T-helper 1 cell treated with Interleukin-12 subunit alpha and Interleukin-12 subunit beta and Interleukin-4 antibody, amounts not matched to agents 30 μg/mL and 1 μg/mL, for 36 hours (primary cell): ENCODE data around the gene RNFT1.
"Not testable (repeated sequence)": the region's sequence is repeated elsewhere in the genome, so short reads cannot be mapped to it uniquely, and the experiment has no call there.

ENCODE experiments used
- H3K27ac Mint-ChIP-seq: one replicate; pipeline ENCODE4 v1.8.0; 2021; ENCODE audit warnings: mild to moderate bottlenecking, mixed read lengths
- H3K27me3 Mint-ChIP-seq: one replicate; pipeline ENCODE4 v1.8.0; 2021; ENCODE audit warnings: low read depth, mixed read lengths
- H3K36me3 Mint-ChIP-seq: one replicate; pipeline ENCODE4 v1.8.0; 2021; ENCODE audit warnings: low read depth, mixed read lengths
- H3K4me1 Mint-ChIP-seq: one replicate; pipeline ENCODE4 v1.8.0; 2021; ENCODE audit warnings: low read depth, mixed read lengths
- H3K4me3 Mint-ChIP-seq: one replicate; pipeline ENCODE4 v1.8.0; 2021; ENCODE audit warnings: mild to moderate bottlenecking, moderate library complexity, mixed read lengths
- H3K9me3 Mint-ChIP-seq: one replicate; pipeline ENCODE4 v1.8.0; 2021; ENCODE audit warnings: mixed read lengths

The RNFT1 gene

DNA sequence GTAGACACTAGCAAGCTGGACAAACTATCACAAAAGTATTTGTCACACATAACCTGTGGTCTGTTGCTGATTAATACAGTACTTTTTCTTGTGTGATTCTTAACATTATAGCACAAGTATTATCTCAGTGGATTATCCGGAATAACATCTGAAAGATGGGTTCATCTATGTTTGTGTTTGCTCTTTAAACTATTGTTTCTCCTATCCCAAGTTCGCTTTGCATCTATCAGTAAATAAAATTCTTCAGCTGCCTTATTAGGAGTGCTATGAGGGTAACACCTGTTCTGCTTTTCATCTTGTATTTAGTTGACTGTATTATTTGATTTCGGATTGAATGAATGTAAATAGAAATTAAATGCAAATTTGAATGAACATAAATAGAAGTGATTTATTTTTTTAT lies 14.5 kb downstream of the RNFT1 start:
- no peaks in the 10 kb centered on the region for H3K9me3 Mint-ChIP-seq
- peaks cover 24% of the 10 kb centered on the region for H3K36me3 Mint-ChIP-seq
- H3K4me3 Mint-ChIP-seq, result no peak overlapping the region
- peaks cover 10% of the 10 kb centered on the region for H3K4me1 Mint-ChIP-seq
- H3K27ac Mint-ChIP-seq, result no peak overlapping the region
- H3K27me3 Mint-ChIP-seq, result no peaks in the 10 kb centered on the region

DNA sequence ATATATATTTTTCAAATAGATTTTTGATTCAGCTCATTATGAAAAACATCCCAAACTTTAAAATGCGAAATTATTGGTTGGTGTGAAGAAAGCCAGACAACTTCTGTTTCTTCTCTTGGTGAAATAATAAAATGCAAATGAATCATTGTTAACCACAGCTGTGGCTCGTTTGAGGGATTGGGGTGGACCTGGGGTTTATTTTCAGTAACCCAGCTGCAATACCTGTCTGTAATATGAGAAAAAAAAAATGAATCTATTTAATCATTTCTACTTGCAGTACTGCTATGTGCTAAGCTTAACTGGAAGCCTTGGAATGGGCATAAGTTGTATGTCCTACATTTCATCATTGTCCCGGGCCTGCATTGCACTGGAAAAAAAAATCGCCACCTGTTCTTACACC lies 17.2 kb downstream of the RNFT1 start:
- peaks cover 27% of the 10 kb centered on the region for H3K36me3 Mint-ChIP-seq
- H3K9me3 Mint-ChIP-seq, H3K4me3 Mint-ChIP-seq, H3K27me3 Mint-ChIP-seq, H3K27ac Mint-ChIP-seq, H3K4me1 Mint-ChIP-seq: not testable (repeated sequence)

DNA sequence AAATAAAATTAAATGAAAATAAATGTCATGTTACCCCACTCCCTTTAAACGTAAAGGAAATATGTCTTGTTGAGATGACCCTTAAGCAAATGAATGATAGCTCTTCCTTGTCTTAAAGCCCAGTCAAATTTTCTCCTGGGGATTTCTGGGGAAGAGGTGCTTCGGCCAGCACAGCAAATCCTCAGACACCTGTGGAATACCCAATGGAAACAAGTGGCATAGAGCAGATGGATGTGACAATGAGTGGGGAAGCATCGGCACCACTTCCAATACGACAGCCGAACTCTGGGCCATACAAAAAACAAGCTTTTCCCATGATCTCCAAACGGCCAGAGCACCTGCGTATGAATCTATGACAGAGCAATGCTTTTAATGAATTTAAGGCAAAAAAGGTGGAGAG lies 18.1 kb downstream of the RNFT1 start:
- H3K27me3 Mint-ChIP-seq, H3K9me3 Mint-ChIP-seq, H3K4me3 Mint-ChIP-seq, H3K27ac Mint-ChIP-seq, H3K4me1 Mint-ChIP-seq: not testable (repeated sequence)
- H3K36me3 Mint-ChIP-seq, result peaks cover 26% of the 10 kb centered on the region

DNA sequence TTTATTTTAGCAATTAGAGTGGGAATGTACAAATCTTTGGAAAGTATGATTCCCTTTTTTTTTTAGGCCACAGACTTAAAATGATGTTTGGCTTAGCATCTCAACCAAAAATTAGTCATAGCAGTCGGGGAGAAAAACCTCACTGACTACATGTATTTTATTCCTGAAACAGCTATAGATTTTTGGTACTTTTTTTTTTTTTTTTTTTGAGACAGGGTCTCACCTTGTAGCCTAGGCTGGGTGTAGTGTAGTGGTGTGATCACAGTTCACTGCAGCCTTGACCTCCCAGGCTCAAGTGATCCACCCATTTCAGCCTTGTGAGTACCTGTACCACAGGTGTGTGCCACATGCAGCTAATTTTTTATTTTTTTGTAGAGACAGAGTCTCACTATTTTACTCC lies 23.4 kb downstream of the RNFT1 start:
- no peaks in the 10 kb centered on the region for H3K27me3 Mint-ChIP-seq
- H3K4me1 Mint-ChIP-seq, result peaks cover 8% of the 10 kb centered on the region
- no peaks in the 10 kb centered on the region for H3K9me3 Mint-ChIP-seq
- H3K36me3 Mint-ChIP-seq, result peaks cover 50% of the 10 kb centered on the region
- no peak overlapping the region for H3K4me3 Mint-ChIP-seq
- H3K27ac Mint-ChIP-seq, result peak overlapping the region; percentile 45

DNA sequence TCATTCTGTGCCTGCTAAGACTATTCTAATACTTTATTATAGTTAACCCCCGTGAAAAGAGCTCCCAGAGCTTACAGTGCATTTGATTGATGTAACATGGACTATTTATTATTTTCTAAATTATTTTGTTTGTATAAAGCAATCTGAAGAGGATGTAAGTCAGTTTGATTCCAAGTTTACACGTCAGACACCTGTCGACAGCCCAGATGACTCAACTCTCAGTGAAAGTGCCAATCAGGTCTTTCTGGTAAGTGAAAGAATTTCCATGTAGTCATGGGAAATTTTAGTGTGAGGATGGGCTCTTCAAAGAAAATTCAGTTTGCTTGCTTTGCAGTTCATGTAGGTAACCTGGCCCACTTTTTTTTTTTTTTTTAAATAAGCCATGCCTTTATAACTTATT lies 23.8 kb downstream of the RNFT1 start:
- not testable (repeated sequence) for H3K27me3 Mint-ChIP-seq, H3K4me3 Mint-ChIP-seq, H3K9me3 Mint-ChIP-seq, H3K4me1 Mint-ChIP-seq
- Mint-ChIP-seq H3K36me3 (peaks cover 48% of the 10 kb centered on the region), H3K27ac (peak overlapping the region; percentile 45)

DNA sequence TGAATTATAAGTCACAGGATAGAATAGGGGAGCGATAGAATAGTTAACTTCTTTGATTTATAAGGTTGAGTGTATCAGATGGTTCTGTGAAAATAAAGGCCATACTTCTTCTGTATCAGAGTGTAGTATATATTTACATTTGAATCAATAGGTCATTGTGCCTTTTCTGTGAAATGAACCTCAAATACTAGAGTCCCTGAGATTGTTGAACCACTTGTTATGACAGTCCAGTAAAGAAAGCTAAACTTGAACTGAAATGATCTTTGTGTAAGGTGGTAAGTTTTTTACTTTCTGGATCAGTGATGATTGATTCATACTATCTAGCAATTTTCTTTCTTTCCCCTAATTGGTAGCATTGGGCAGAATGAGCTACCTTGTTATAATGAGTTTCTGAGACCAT lies 31.2 kb downstream of the RNFT1 start:
- not testable (repeated sequence) for H3K4me3 Mint-ChIP-seq, H3K27me3 Mint-ChIP-seq, H3K9me3 Mint-ChIP-seq, H3K27ac Mint-ChIP-seq, H3K4me1 Mint-ChIP-seq
- H3K36me3 Mint-ChIP-seq, result peaks cover 58% of the 10 kb centered on the region

DNA sequence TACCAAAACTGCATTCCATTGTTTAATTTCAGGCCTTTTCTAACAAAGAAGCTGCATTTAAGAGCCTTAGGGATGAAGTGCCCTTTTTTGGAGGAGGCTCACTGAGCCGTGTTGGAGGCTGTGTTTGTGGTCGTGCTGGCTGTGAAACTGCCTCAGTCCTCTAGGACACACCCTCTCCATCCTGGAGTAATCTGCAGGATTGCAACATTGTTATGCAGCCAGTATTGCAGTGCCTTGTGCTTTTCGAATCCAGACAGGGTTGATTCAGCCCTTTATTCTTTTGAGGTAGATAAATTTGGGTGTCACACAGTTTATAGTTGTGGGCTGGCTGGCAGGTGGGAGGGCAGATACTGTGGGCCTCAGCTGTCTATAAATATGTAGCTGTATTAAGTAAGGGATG lies 33.8 kb downstream of the RNFT1 start:
- H3K9me3 Mint-ChIP-seq, H3K4me1 Mint-ChIP-seq, H3K4me3 Mint-ChIP-seq, H3K27ac Mint-ChIP-seq, H3K27me3 Mint-ChIP-seq: not testable (repeated sequence)
- H3K36me3 Mint-ChIP-seq, result peaks cover 43% of the 10 kb centered on the region

DNA sequence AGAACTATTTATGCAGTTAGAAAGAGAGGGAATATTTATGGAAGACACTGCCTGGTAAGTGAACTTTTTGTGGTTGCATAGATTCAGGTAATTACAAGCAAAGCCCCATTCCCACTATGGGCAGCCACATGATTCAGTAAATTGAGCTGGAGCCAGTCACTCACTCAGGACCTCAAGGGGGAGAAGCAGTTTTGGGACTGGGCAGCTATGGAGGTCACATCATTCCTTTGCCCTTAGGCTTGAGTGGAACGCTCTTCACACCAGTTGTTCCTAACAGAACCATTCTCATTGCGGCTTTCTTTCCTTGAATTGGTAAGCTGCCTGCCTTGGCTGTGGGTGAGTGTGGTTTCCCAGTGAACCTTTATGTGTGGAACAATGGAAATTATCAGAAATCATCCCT lies 34.4 kb downstream of the RNFT1 start:
- H3K4me3 Mint-ChIP-seq, H3K27me3 Mint-ChIP-seq, H3K27ac Mint-ChIP-seq, H3K9me3 Mint-ChIP-seq, H3K4me1 Mint-ChIP-seq: not testable (repeated sequence)
- H3K36me3 Mint-ChIP-seq, result peaks cover 45% of the 10 kb centered on the region

DNA sequence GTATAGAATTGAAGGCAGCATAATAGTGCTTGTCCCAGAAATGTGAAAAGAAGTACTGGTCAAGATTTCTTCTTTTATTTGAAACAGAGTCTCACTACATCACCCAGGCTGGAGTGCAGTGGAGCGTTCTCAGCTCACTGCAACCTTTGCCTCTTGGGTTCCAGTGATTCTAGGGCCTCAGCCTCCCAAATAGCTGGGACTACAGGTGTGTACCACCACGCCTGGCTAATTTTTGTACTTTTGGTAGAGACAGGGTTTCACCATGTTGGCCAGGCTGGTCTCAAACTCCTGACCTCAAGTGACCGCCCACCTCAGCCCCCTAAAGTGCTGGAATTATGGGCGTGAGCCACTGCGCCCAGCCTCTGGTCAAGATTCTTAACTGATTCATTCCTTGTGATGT lies 43.9 kb downstream of the RNFT1 start:
- not testable (repeated sequence) for H3K4me3 Mint-ChIP-seq, H3K27me3 Mint-ChIP-seq, H3K9me3 Mint-ChIP-seq, H3K4me1 Mint-ChIP-seq, H3K27ac Mint-ChIP-seq
- peaks cover 31% of the 10 kb centered on the region for H3K36me3 Mint-ChIP-seq

DNA sequence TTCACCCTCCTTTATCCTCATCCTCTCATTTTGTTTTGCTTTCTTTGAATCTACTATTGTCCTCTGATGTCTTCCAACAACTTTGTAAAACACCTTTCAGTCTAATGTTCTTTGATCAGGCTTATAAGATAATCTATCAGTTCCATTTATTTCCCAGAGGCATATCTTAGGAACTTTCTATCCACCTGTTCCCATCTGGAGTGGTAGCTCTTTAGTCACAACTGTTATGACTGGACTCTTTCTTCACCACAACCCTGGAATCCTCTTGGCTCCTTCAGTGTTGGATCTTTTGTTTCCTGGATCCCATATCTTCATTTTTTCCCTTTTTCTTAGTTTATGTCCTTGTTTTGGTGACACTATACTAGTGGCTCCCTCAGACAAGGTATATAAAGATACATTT lies 48.1 kb downstream of the RNFT1 start:
- peaks cover 34% of the 10 kb centered on the region for H3K36me3 Mint-ChIP-seq
- no peak overlapping the region for H3K27ac Mint-ChIP-seq
- H3K27me3 Mint-ChIP-seq, result no peaks in the 10 kb centered on the region
- no peak overlapping the region for H3K4me3 Mint-ChIP-seq
- peaks cover 4% of the 10 kb centered on the region for H3K4me1 Mint-ChIP-seq
- no peaks in the 10 kb centered on the region for H3K9me3 Mint-ChIP-seq

DNA sequence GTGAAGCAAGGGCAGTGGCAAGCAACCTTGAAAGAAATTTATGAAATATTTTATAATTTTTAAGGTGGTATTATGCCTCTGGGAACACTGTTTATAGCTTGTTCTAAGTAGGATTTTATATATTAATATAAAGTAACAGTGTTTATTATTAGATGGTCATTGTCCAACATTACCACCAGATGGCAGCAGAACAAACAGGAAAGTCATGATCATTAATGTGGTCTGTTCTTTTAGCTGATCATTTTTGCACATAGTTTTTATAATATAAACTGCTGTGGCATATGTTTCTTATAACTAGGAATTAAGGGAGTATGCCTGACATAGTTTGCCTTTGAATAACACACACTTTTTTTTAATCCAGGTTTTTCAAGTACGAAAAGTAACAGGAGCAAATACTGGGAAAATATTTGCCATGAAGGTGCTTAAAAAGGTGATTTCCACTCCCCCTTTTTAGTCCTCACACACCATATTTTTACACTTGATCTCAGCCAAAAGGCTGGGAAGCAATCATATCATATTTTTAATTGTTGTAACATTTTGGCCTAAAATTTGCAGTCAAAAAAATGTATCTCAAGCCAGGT lies 50.2 kb downstream of the RNFT1 start:
- Mint-ChIP-seq H3K27ac (no peak overlapping the region), H3K4me3 (no peak overlapping the region), H3K9me3 (no peaks in the 10 kb centered on the region), H3K4me1 (peaks cover 4% of the 10 kb centered on the region), H3K36me3 (peaks cover 31% of the 10 kb centered on the region), H3K27me3 (no peaks in the 10 kb centered on the region)

DNA sequence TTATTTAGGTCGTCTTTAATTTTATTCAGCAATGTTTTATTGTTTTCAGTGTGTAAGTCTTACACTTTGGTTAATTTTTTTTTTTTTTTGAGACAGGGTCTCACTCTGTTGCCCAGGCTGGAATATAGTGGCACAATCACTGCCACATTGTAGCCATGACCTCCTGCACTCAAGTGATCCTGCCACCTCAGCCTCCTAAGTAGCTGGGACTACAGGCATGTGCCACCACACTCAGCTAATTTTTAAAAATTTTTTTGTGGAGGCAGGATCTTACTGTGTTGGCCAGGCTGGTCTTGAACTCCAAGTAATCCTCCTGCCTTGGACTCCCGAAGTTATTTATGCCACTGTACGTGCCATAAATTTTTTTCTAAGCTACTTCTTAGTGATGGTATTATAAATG lies 57.1 kb downstream of the RNFT1 start:
- no peak overlapping the region for H3K4me3 Mint-ChIP-seq
- no peak overlapping the region for H3K27ac Mint-ChIP-seq
- H3K4me1 Mint-ChIP-seq, result peaks cover 7% of the 10 kb centered on the region
- H3K9me3 Mint-ChIP-seq, result no peaks in the 10 kb centered on the region
- peaks cover 8% of the 10 kb centered on the region for H3K36me3 Mint-ChIP-seq
- no peaks in the 10 kb centered on the region for H3K27me3 Mint-ChIP-seq

DNA sequence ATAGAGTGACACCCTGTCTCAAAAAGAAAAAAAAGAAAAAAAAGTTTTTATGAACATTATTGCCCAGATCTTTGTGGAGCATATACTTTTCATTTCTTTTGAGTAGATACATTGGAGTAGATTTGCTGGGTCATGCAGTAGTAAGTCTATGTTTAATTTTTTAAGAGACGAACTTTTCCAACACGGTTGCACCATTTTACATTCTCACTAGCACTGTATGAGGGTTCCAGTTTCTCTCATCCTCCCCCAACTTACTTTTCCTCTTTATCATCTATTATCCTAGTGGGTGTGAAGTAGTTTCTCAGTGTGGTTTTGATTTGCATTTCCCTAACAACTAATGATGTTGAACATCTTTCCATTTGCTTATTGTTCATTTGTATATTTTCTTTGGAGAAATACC lies 61.1 kb downstream of the RNFT1 start:
- peaks cover 3% of the 10 kb centered on the region for H3K36me3 Mint-ChIP-seq
- no peak overlapping the region for H3K27ac Mint-ChIP-seq
- H3K27me3 Mint-ChIP-seq, result no peaks in the 10 kb centered on the region
- H3K9me3 Mint-ChIP-seq, result no peaks in the 10 kb centered on the region
- no peak overlapping the region for H3K4me3 Mint-ChIP-seq
- peaks cover 6% of the 10 kb centered on the region for H3K4me1 Mint-ChIP-seq
